ENCODE data around the gene PLXNA3. TPM values are rescaled to one million over a fixed set of nuclear protein-coding genes. Genes with fewer than 3 reads are reported as not detected.

The PLXNA3 gene
- total RNA-seq, 1 experiment from 2014 or later: 89.3 TPM

DNA sequence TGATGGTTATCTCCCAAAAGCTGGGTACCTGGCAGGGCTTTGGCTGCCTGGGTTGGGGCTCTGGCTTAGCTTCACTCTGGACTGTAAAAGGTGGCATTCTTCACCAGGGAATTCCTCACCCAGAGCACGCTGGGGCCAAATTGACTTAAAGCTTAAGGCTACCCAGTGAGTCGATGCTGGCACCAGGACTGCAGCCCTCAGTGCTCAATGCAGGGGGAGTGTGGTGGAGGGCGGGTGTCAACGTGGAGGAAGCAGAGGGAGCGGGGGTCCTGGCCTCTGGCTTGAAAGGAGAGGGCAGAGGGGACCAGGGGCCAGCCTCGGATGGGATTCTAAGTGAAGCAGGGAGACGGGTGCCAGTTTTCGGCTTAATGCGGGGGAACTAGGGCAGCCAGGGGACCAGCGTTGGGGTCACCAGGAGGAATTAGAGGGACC, 14.6 kb upstream of the PLXNA3 start:
- Histone ChIP-seq H3K79me2 (ENCODE audit: insufficient read depth, low read length) (peaks cover 26% of the 10 kb centered on the region), H2AFZ (ENCODE audit: low read depth, low read length, poor library complexity, severe bottlenecking) (no peak overlapping the region), H3K27ac (ENCODE audit: low read depth, low read length) (peak overlapping the region; percentile 48), H3K9me3 (ENCODE audit: control insufficient read depth in 1 of 2, insufficient read depth in 1 of 2, low read depth in 1 of 2, low read length in 2 of 2) (no peaks in the 10 kb centered on the region), H3K27me3 (ENCODE audit: insufficient read depth, low read length) (no peaks in the 10 kb centered on the region), H3K9me2 (ENCODE audit: insufficient read depth) (no peaks in the 10 kb centered on the region), H4K20me1 (ENCODE audit: insufficient read depth) (no peaks in the 10 kb centered on the region), H3K36me3 (ENCODE audit: control insufficient read depth in 1 of 2, insufficient read depth in 2 of 2, low read length in 2 of 2) (no peaks in the 10 kb centered on the region; a peak in 1 of 4 replicates), H3K4me2 (ENCODE audit: low read length) (peak overlapping the region; percentile 57), H3K9ac (ENCODE audit: low read length) (peak overlapping the region; percentile 27; the same call in 1 of the 2 replicates), H3K4me3 (replicated peaks in 1 of 2; ENCODE audit: low read depth in 1 of 2, low read length in 2 of 2) (0 out of 4 replicates have a peak overlapping the region, but pooled peaks of 1 of the 2 experiments have one; percentile 8), H3K4me1 (ENCODE audit: control insufficient read depth in 1 of 2, insufficient read depth in 2 of 2, low read length in 2 of 2) (peaks cover 6 to 19% of the 10 kb centered on the region in 2 experiments; a peak in 3 of 4 replicates)
- DNase-seq (ENCODE audit: low read depth, low spot score) (no peak), ATAC-seq (peak; percentile 18)
- ChIA-PET CTCF (no interaction called here), POLR2A (no interaction called here), RAD21 (ENCODE audit: low non-redundant PET in 1 of 2, low total read pairs in 2 of 2, uncharacterized antibody in 2 of 2, unreplicated experiment in 2 of 2) (no interaction called here)
- no peak for TF ChIP-seq YY1 (IDR thresholded peaks at IDR 0.05; ENCODE audit: extremely low read depth, insufficient replicate concordance, low read depth, low read length)
- TF ChIP-seq POLR2AphosphoS5 (IDR thresholded peaks at IDR 0.05; ENCODE audit: low read depth, low read length): no peak
- TF ChIP-seq JUND (IDR thresholded peaks at IDR 0.05): no peak
- BruUV-seq (replicated peaks): no TSS peak
- intact Hi-C loops (cut with micrococcal nuclease): loop anchor here (5.0 kb wide), 1 partner anchor 34 kb away; the partner anchor contains the start of gene LAGE3

GRCh38 chrX:154443992-154444754, 13.9 kb upstream of the PLXNA3 start, which contains the start of gene FAM50A:
FAM50A (plus strand) TSS chrX:154444141; CDS start chrX:154444236, 95 bp downstream.
- H3K4me3 ChIP-seq (replicated peaks in 1 of 2; ENCODE audit: low read depth in 1 of 2, low read length in 2 of 2): peak within 1 kb of the TSS; percentile 59 to 68
- H3K9me2 ChIP-seq (ENCODE audit: insufficient read depth): no peaks in the 10 kb centered on the region
- H3K9ac ChIP-seq (ENCODE audit: low read length): peak within 1 kb of the TSS; percentile 79
- H3K9me3 ChIP-seq (ENCODE audit: control insufficient read depth in 1 of 2, insufficient read depth in 1 of 2, low read depth in 1 of 2, low read length in 2 of 2): no peaks in the 10 kb centered on the region
- H3K4me1 ChIP-seq (ENCODE audit: control insufficient read depth in 1 of 2, insufficient read depth in 2 of 2, low read length in 2 of 2): peaks cover 6 to 16% of the 10 kb centered on the region in 2 experiments; a peak in 3 of 4 replicates
- ChIA-PET RAD21 (ENCODE audit: low non-redundant PET in 1 of 2, low total read pairs in 2 of 2, uncharacterized antibody in 2 of 2, unreplicated experiment in 2 of 2) (no interaction called here), POLR2A (no interaction called here), CTCF (no interaction called here)
- TF ChIP-seq, protein P1, sequence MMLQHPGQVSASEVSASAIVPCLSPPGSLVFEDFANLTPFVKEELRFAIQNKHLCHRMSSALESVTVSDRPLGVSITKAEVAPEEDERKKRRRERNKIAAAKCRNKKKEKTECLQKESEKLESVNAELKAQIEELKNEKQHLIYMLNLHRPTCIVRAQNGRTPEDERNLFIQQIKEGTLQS (IDR thresholded peaks at IDR 0.05): no peak
- TF ChIP-seq CEBPB (IDR thresholded peaks at IDR 0.05; ENCODE audit: low read depth) (no peak), EZH2 (IDR thresholded peaks at IDR 0.05) (no peak), REST (IDR thresholded peaks at IDR 0.05; ENCODE audit: low read depth) (no peak), CBX3 (IDR thresholded peaks at IDR 0.05; ENCODE audit: low read depth) (no peak), SIN3A (IDR thresholded peaks at IDR 0.05; ENCODE audit: low read depth) (no peak), POLR2AphosphoS5 (IDR thresholded peaks at IDR 0.05; ENCODE audit: low read depth, low read length) (peak; percentile 28; the same call in 1 of the 2 replicates), EGR1 (IDR thresholded peaks at IDR 0.05; ENCODE audit: low read depth) (no peak), ZFX (IDR thresholded peaks at IDR 0.05) (peak; percentile 56; the same call in 1 of the 2 replicates), ZBTB33 (IDR thresholded peaks at IDR 0.05; ENCODE audit: extremely low read depth, insufficient replicate concordance, low read length) (no peak)
- H3K27me3 ChIP-seq (ENCODE audit: insufficient read depth, low read length): no peaks in the 10 kb centered on the region
- H3K27ac ChIP-seq (ENCODE audit: low read depth, low read length): peak within 1 kb of the TSS; percentile 70
- H3K36me3 ChIP-seq (ENCODE audit: control insufficient read depth in 1 of 2, insufficient read depth in 2 of 2, low read length in 2 of 2): no peaks in the 10 kb centered on the region; a peak in 1 of 4 replicates
- DNase-seq (ENCODE audit: low read depth, low spot score) (no peak), ATAC-seq (peak; percentile 88)
- no peaks in the 10 kb centered on the region for H4K20me1 ChIP-seq (ENCODE audit: insufficient read depth)
- peak within 1 kb of the TSS; percentile 81 for H3K4me2 ChIP-seq (ENCODE audit: low read length)
- peaks cover 19% of the 10 kb centered on the region for H3K79me2 ChIP-seq (ENCODE audit: insufficient read depth, low read length)
- no peak within 1 kb of the TSS for H2AFZ ChIP-seq (ENCODE audit: low read depth, low read length, poor library complexity, severe bottlenecking)
- intact Hi-C loops (cut with micrococcal nuclease): loop anchor here (5.0 kb wide), 1 partner anchor 33 kb away; the partner anchor contains the start of gene LAGE3
- BruUV-seq (replicated peaks): no TSS peak
